SK-N-SH treated with all-trans-retinoic acid at 6 μM for 48 hours (cell line): Measurements from ENCODE around the gene SKI.

Experiments
- ATAC-seq: fragments of 200-7000 bp; cut with Tn5 transposase; 3 replicates; pipeline ENCODE4 v1.9.1; 2020; ENCODE audit warnings: mild to moderate bottlenecking, moderate library complexity
- ARNTL ChIP-seq: fragments of 450-650 bp; formaldehyde crosslinking; IDR thresholded peaks from 2 replicates; pipeline ENCODE4 v1.5.0; 2020; ENCODE audit warnings: low read depth, mild to moderate bottlenecking, moderate library complexity, borderline replicate concordance
- BACH2 ChIP-seq: fragments of 250-450 bp; sonication (Bioruptor Pico); IDR thresholded peaks from 2 replicates; pipeline ENCODE4 v1.9.0; 2021; ENCODE audit warnings: mild to moderate bottlenecking, borderline replicate concordance
- CREB5 ChIP-seq: fragments of 250-450 bp; sonication (Bioruptor Pico); IDR thresholded peaks from 2 replicates; pipeline ENCODE4 v1.5.1; 2020; ENCODE audit warnings: low read depth, mild to moderate bottlenecking, moderate library complexity
- CSDC2 ChIP-seq: fragments of 250-450 bp; sonication (Bioruptor Pico); IDR thresholded peaks from 2 replicates; pipeline ENCODE4 v1.5.0; 2020; ENCODE audit warnings: mild to moderate bottlenecking, moderate library complexity
- CSRNP3 ChIP-seq: fragments of 250-450 bp; sonication (Bioruptor Pico); IDR thresholded peaks from 2 replicates; pipeline ENCODE4 v1.5.1; 2021; ENCODE audit warnings: mild to moderate bottlenecking, moderate library complexity
- ESRRG ChIP-seq: fragments of 250-450 bp; sonication (Bioruptor Pico); IDR thresholded peaks from 2 replicates; pipeline ENCODE4 v1.6.1; 2021; ENCODE audit warnings: mild to moderate bottlenecking
- GLIS3 ChIP-seq: fragments of 250-450 bp; sonication (Bioruptor Pico); IDR thresholded peaks from 2 replicates; pipeline ENCODE4 v1.5.0; 2020; ENCODE audit warnings: mild to moderate bottlenecking, moderate library complexity
- ISL1 ChIP-seq: fragments of 250-450 bp; sonication (Bioruptor Pico); IDR thresholded peaks from 2 replicates; pipeline ENCODE4 v2.1.2; 2022; ENCODE audit warnings: mild to moderate bottlenecking, moderate library complexity
- PATZ1 ChIP-seq: fragments of 250-450 bp; sonication (Bioruptor Pico); IDR thresholded peaks from 2 replicates; pipeline ENCODE4 v1.8.0; 2020; ENCODE audit warnings: mild to moderate bottlenecking, moderate library complexity, borderline replicate concordance
- PPARA ChIP-seq: fragments of 250-450 bp; sonication (Bioruptor Pico); IDR thresholded peaks from 2 replicates; pipeline ENCODE4 v1.5.0; 2020; ENCODE audit warnings: mild to moderate bottlenecking, borderline replicate concordance
- RARB ChIP-seq: fragments of 250-450 bp; sonication (Bioruptor Pico); IDR thresholded peaks from 2 replicates; pipeline ENCODE4 v1.8.0; 2021; ENCODE audit warnings: mild to moderate bottlenecking, moderate library complexity
- SNAI2 ChIP-seq: fragments of 250-450 bp; sonication (Bioruptor Pico); IDR thresholded peaks from 2 replicates; pipeline ENCODE4 v1.5.0; 2020; ENCODE audit warnings: mild to moderate bottlenecking, moderate library complexity
- TCF4 ChIP-seq: fragments of 250-450 bp; sonication (Bioruptor Pico); IDR thresholded peaks from 2 replicates; pipeline ENCODE4 v1.8.0; 2021; ENCODE audit warnings: mild to moderate bottlenecking, moderate library complexity, borderline replicate concordance
- TSHZ2 ChIP-seq: fragments of 250-450 bp; sonication (Bioruptor Pico); IDR thresholded peaks from 2 replicates; pipeline ENCODE4 v1.5.0; 2020; ENCODE audit warnings: mild to moderate bottlenecking, moderate library complexity
- ZFP30 ChIP-seq: fragments of 450-650 bp; formaldehyde crosslinking; IDR thresholded peaks from 2 replicates; pipeline ENCODE4 v1.5.0; 2022; ENCODE audit warnings: mild to moderate bottlenecking, moderate library complexity
- ZNF565 ChIP-seq: fragments of 450-650 bp; formaldehyde crosslinking; conservative IDR thresholded peaks from 2 replicates; pipeline ENCODE4 v1.5.0; 2020; ENCODE audit warnings: low read depth, mild to moderate bottlenecking, moderate library complexity
- ZNF70 ChIP-seq: fragments of 450-650 bp; formaldehyde crosslinking; IDR thresholded peaks from 2 replicates; pipeline ENCODE4 v1.5.0; 2020; ENCODE audit warnings: mild to moderate bottlenecking, moderate library complexity
- ZNF8 ChIP-seq: fragments of 450-650 bp; formaldehyde crosslinking; IDR thresholded peaks from 2 replicates; pipeline ENCODE4 v1.5.0; 2020; ENCODE audit warnings: mild to moderate bottlenecking, moderate library complexity

The SKI gene

GRCh38 chr1:2198571-2198970 is 29.5 kb upstream of the SKI start:
- TF ChIP-seq CSDC2 (no peak), CSRNP3 (CRISPR knock-in tag) (no peak), ARNTL (no peak), TSHZ2 (no peak), CREB5 (CRISPR knock-in tag) (no peak), SNAI2 (no peak), RARB (CRISPR knock-in tag) (no peak), TCF4 (CRISPR knock-in tag) (no peak), ZNF70 (CRISPR knock-in tag) (no peak), ZNF8 (no peak), ESRRG (no peak), BACH2 (CRISPR knock-in tag) (no peak), GLIS3 (no peak), ZFP30 (CRISPR knock-in tag) (no peak)
- ATAC-seq: no peak

- ATAC-seq: no peak
- TF ChIP-seq RARB (CRISPR knock-in tag) (no peak), SNAI2 (no peak), PPARA (CRISPR knock-in tag) (no peak), CREB5 (CRISPR knock-in tag) (no peak), TSHZ2 (no peak), ZNF70 (CRISPR knock-in tag) (no peak), PATZ1 (CRISPR knock-in tag) (no peak), ZNF565 (no peak), CSRNP3 (CRISPR knock-in tag) (no peak), ZNF8 (no peak), TCF4 (CRISPR knock-in tag) (no peak), GLIS3 (no peak), ISL1 (CRISPR knock-in tag) (no peak), ARNTL (no peak)
Observed at GRCh38 chr1:2199042-2199810, 28.9 kb upstream of the SKI start.
